OCI-LY3 (cell line): ENCODE data around the gene PCGF2.

Source experiments
- H2AFZ ChIP-seq: fragments of 200-600, 300-600 bp; shearing (Covaris generic); 2 replicates; pipeline ENCODE4 v1.6.0; 2014; ENCODE audit warnings: antibody characterized with exemption, low read depth, low read length
- H3K27ac ChIP-seq: fragments of 200-600, 300-600 bp; sonication (generic); 2 replicates; pipeline ENCODE4 v1.5.1; 2014; ENCODE audit warnings: mild to moderate bottlenecking, low read length, moderate library complexity, mixed read lengths
- H3K27me3 ChIP-seq: fragments of 200-600, 300-600 bp; sonication (generic); 2 replicates; pipeline ENCODE4 v1.6.1; 2014; ENCODE audit warnings: low read depth, low read length, mixed read lengths
- H3K36me3 ChIP-seq: fragments of 200-600, 300-600 bp; sonication (generic); replicated peaks from 2 replicates; pipeline ENCODE3; 2014; ENCODE audit warnings: low read depth, low read length, mixed read lengths
- H3K4me1 ChIP-seq: fragments of 300-600, 200-600 bp; sonication (generic); 2 replicates; pipeline ENCODE4 v1.6.1; 2014; ENCODE audit warnings: low read length, mixed read lengths
- H3K4me2 ChIP-seq: fragments of 200-600, 300-600 bp; sonication (generic); 2 replicates; pipeline ENCODE4 v1.6.1; 2014; ENCODE audit warnings: low read length, mixed read lengths
- H3K4me3 ChIP-seq: fragments of 300-600, 200-600 bp; sonication (generic); 2 replicates; pipeline ENCODE4 v1.5.1; 2014; ENCODE audit warnings: antibody characterized with exemption, mild to moderate bottlenecking, low read length, moderate library complexity
- H3K79me2 ChIP-seq: fragments of 300-600, 200-600 bp; shearing (Covaris generic); 2 replicates; pipeline ENCODE4 v1.6.1; 2014; ENCODE audit warnings: mild to moderate bottlenecking, low read length, mixed read lengths
- H3K9ac ChIP-seq: fragments of 300-600, 200-600 bp; shearing (Covaris generic); 2 replicates; pipeline ENCODE4 v1.6.0; 2014; ENCODE audit warnings: mild to moderate bottlenecking, low read length, moderate library complexity
- H3K9me3 ChIP-seq: fragments of 200-600, 300-600 bp; shearing (Covaris generic); 2 replicates; pipeline ENCODE4 v1.6.1; 2014; ENCODE audit warnings: low read length, mixed read lengths; ENCODE audit not compliant: insufficient read depth
- H4K20me1 ChIP-seq: fragments of 200-600, 300-600 bp; sonication (generic); 2 replicates; pipeline ENCODE4 v1.6.1; 2016; ENCODE audit warnings: low read length, mixed read lengths; ENCODE audit not compliant: insufficient read depth
- CTCF ChIP-seq: fragments of 200-600, 300-600 bp; sonication (generic); IDR thresholded peaks from 2 replicates; pipeline ENCODE4 v1.5.1; 2014; ENCODE audit warnings: antibody characterized with exemption, low read length, low read depth
- EZH2phosphoT487 ChIP-seq: fragments of 200-600 bp; shearing (Covaris generic); IDR thresholded peaks from 2 replicates; pipeline ENCODE4 v1.6.1; 2018; ENCODE audit warnings: antibody characterized with exemption, mixed run types, low read depth

PCGF2 gene

GRCh38 chr17:38733982-38734973, 13.9 kb downstream of the PCGF2 start:
- Histone ChIP-seq H3K27ac (no peak overlapping the region), H3K4me2 (no peak overlapping the region), H3K36me3 (peaks cover 11% of the 10 kb centered on the region), H3K27me3 (no peaks in the 10 kb centered on the region), H4K20me1 (no peaks in the 10 kb centered on the region), H3K4me3 (no peak overlapping the region), H3K4me1 (peaks cover 16% of the 10 kb centered on the region), H2AFZ (no peak overlapping the region), H3K9me3 (no peaks in the 10 kb centered on the region), H3K9ac (no peak overlapping the region), H3K79me2 (peaks cover 11% of the 10 kb centered on the region; the same call in 1 of the 2 replicates)
- TF ChIP-seq CTCF: peak; percentile 49
- no peak for TF ChIP-seq EZH2phosphoT487

- Histone ChIP-seq H4K20me1 (no peaks in the 10 kb centered on the region), H2AFZ (no peak overlapping the region), H3K27me3 (no peaks in the 10 kb centered on the region), H3K4me3 (no peak overlapping the region), H3K4me1 (peaks cover 18% of the 10 kb centered on the region), H3K79me2 (peaks cover 11% of the 10 kb centered on the region; the same call in 1 of the 2 replicates), H3K4me2 (no peak overlapping the region), H3K9me3 (no peaks in the 10 kb centered on the region), H3K9ac (no peak overlapping the region), H3K27ac (no peak overlapping the region), H3K36me3 (peaks cover 6% of the 10 kb centered on the region)
- no peak for TF ChIP-seq EZH2phosphoT487
- no peak for TF ChIP-seq CTCF
Measured at GRCh38 chr17:38733282-38733981, 14.7 kb downstream of the PCGF2 start.

- H3K36me3 ChIP-seq: no peaks in the 10 kb centered on the region
Measured at GRCh38 chr17:38732376-38733281, 15.5 kb downstream of the PCGF2 start.

More at GRCh38 chr17:38732376-38733281, 15.5 kb downstream of the PCGF2 start:
- Histone ChIP-seq H3K9me3 (no peaks in the 10 kb centered on the region), H3K27me3 (no peaks in the 10 kb centered on the region), H3K9ac (no peak overlapping the region), H4K20me1 (no peaks in the 10 kb centered on the region), H3K4me2 (no peak overlapping the region), H3K79me2 (peaks cover 11% of the 10 kb centered on the region; the same call in 1 of the 2 replicates), H3K4me3 (no peak overlapping the region), H2AFZ (no peak overlapping the region), H3K4me1 (peaks cover 24% of the 10 kb centered on the region), H3K27ac (no peak overlapping the region)
- TF ChIP-seq CTCF (no peak), EZH2phosphoT487 (no peak)
